DOHH2 (cell line): ENCODE measurements around the gene SLC25A27.
"Not testable (repeated sequence)": the region's sequence is repeated elsewhere in the genome, so short reads cannot be mapped to it uniquely, and the experiment has no call there.

Experiments
- H3F3A ChIP-seq: fragments of 200-600 bp; sonication (generic), shearing (Covaris generic); 2 replicates; pipeline ENCODE4 v1.6.0; 2016; ENCODE audit warnings: antibody characterized with exemption, mild to moderate bottlenecking; ENCODE audit not compliant: control insufficient read depth, insufficient read depth
- H3K27ac ChIP-seq: fragments of 200-600 bp; sonication (generic); 2 replicates; pipeline ENCODE4 v1.5.1; 2014; ENCODE audit warnings: low read depth, mild to moderate bottlenecking, low read length, moderate library complexity
- H3K27me3 ChIP-seq: fragments of 200-600 bp; sonication (generic); 2 replicates; pipeline ENCODE4 v1.6.1; 2014; ENCODE audit warnings: mild to moderate bottlenecking, low read length, mixed read lengths; ENCODE audit not compliant: control insufficient read depth
- H3K36me3 ChIP-seq: fragments of 200-600 bp; sonication (generic); 2 replicates; pipeline ENCODE4 v1.6.1; 2014; ENCODE audit warnings: mild to moderate bottlenecking, low read length, moderate library complexity, mixed read lengths; ENCODE audit not compliant: control insufficient read depth
- H3K4me1 ChIP-seq: fragments of 200-600 bp; sonication (generic); 2 replicates; pipeline ENCODE4 v1.6.1; 2014; ENCODE audit warnings: mild to moderate bottlenecking, low read length, mixed read lengths; ENCODE audit not compliant: control insufficient read depth
- H3K4me2 ChIP-seq: fragments of 200-600 bp; sonication (generic); 2 replicates; pipeline ENCODE4 v1.6.0; 2014; ENCODE audit warnings: mild to moderate bottlenecking, low read length, moderate library complexity
- H3K4me3 ChIP-seq: fragments of 200-600 bp; sonication (generic); 2 replicates; pipeline ENCODE4 v1.5.1; 2014; ENCODE audit warnings: mild to moderate bottlenecking, low read length, mixed read lengths
- H3K79me2 ChIP-seq: fragments of 200-600 bp; sonication (generic); 2 replicates; pipeline ENCODE4 v1.6.1; 2014; ENCODE audit warnings: mild to moderate bottlenecking, low read length, mixed read lengths; ENCODE audit not compliant: control insufficient read depth
- H3K9me2 ChIP-seq: fragments of 200-600 bp; sonication (generic); replicated peaks from 2 replicates; pipeline ENCODE4 v1.6.1; 2014; ENCODE audit warnings: mild to moderate bottlenecking, low read length, mixed read lengths; ENCODE audit not compliant: control insufficient read depth
- H3K9me3 ChIP-seq: fragments of 200-600 bp; sonication (generic); 2 replicates; pipeline ENCODE4 v1.6.1; 2014; ENCODE audit warnings: antibody characterized with exemption, low read length, mixed read lengths; ENCODE audit not compliant: control insufficient read depth, insufficient read depth
- H4K20me1 ChIP-seq: fragments of 200-600 bp; sonication (generic); 2 replicates; pipeline ENCODE4 v1.6.0; 2014; ENCODE audit warnings: low read depth, mild to moderate bottlenecking, antibody characterized with exemption, low read length, moderate library complexity; ENCODE audit not compliant: control insufficient read depth, insufficient read depth
- CTCF ChIP-seq: fragments of 200-600 bp; sonication (generic); IDR thresholded peaks from one replicate; pipeline ENCODE4 v1.5.1; 2014; ENCODE audit warnings: antibody characterized with exemption, mild to moderate bottlenecking, low read depth, low read length; ENCODE audit not compliant: poor library complexity, severe bottlenecking
- EZH2phosphoT487 ChIP-seq: fragments of 200-600 bp; sonication (generic); IDR thresholded peaks from 2 replicates; pipeline ENCODE4 v1.6.1; 2017; ENCODE audit warnings: borderline replicate concordance, mild to moderate bottlenecking, antibody characterized with exemption, low read length, moderate library complexity, mixed read lengths

The SLC25A27 gene

GRCh38 chr6:46642928-46643751 lies 9.6 kb upstream of the SLC25A27 start:
- no peak for TF ChIP-seq CTCF
- no peak for TF ChIP-seq EZH2phosphoT487
- no peaks in the 10 kb centered on the region for H3K9me2 ChIP-seq
- peak overlapping the region; percentile 45 for H3K4me3 ChIP-seq
- H3K36me3 ChIP-seq: peaks cover 28% of the 10 kb centered on the region
- no peaks in the 10 kb centered on the region for H3K27me3 ChIP-seq
- H4K20me1 ChIP-seq: no peaks in the 10 kb centered on the region
- H3F3A ChIP-seq: peaks cover 8% of the 10 kb centered on the region; the same call in 1 of the 2 replicates
- H3K27ac ChIP-seq: peak overlapping the region; percentile 64
- no peaks in the 10 kb centered on the region for H3K9me3 ChIP-seq
- H3K4me1 ChIP-seq: peaks cover 95% of the 10 kb centered on the region
- peak overlapping the region; percentile 50 for H3K4me2 ChIP-seq
- H3K79me2 ChIP-seq: peaks cover 72% of the 10 kb centered on the region

DNA sequence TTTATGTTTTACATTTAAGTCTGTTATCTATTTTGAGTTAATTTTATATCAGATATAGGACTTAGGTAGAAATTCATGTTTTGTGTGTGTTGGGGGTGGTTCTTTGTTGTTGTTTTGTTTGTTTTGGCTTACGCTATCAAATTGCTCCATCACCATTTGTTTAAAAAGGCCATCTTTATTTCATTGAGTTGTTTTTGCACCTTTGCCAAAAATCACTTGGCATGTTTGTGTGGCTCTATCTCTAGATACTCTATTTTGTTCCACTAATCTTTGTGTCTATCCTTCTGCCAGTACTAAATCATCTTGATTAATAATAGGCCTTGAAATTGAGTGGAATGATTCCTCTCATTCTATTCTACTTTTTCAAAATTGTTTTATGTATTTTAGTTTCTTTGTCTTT lies 7.5 kb upstream of the SLC25A27 start:
- no peak for TF ChIP-seq EZH2phosphoT487
- no peak for TF ChIP-seq CTCF

DNA sequence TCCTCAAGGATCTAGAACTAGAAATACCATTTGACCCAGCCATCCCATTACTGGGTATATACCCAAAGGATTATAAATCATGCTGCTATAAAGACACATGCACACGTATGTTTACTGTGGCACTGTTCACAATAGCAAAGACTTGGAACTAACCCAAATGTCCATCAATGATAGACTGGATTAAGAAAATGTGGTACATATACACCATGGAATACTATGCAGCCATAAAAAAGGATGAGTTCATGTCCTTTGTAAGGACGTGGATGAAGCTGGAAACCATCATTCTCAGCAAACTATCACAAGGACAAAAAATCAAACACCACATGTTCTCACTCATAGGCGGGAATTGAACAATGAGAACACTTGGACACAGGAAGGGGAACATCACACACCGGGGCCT lies 4.7 kb upstream of the SLC25A27 start:
- not testable (repeated sequence) for H3K4me3 ChIP-seq, H3K9me2 ChIP-seq, H3K27ac ChIP-seq, H3K27me3 ChIP-seq, H4K20me1 ChIP-seq, H3F3A ChIP-seq, H3K9me3 ChIP-seq, H3K4me2 ChIP-seq
- Histone ChIP-seq H3K4me1 (peaks cover 63% of the 10 kb centered on the region), H3K36me3 (peaks cover 43% of the 10 kb centered on the region), H3K79me2 (peaks cover 86% of the 10 kb centered on the region)

More for the DNA sequence above, 7.5 kb upstream of the SLC25A27 start:
- H3F3A ChIP-seq: peaks cover 11% of the 10 kb centered on the region
- H3K4me2 ChIP-seq: 0 out of 2 replicates have a peak overlapping the region, but pooled peaks have one; percentile 3
- peak overlapping the region; percentile 64; the same call in 1 of the 2 replicates for H3K27ac ChIP-seq
- H3K27me3 ChIP-seq: no peaks in the 10 kb centered on the region
- H3K36me3 ChIP-seq: peaks cover 44% of the 10 kb centered on the region
- peaks cover 74% of the 10 kb centered on the region for H3K79me2 ChIP-seq
- H3K4me1 ChIP-seq: peaks cover 89% of the 10 kb centered on the region
- no peaks in the 10 kb centered on the region for H4K20me1 ChIP-seq
- H3K4me3 ChIP-seq: no peak overlapping the region
- no peaks in the 10 kb centered on the region for H3K9me3 ChIP-seq
- H3K9me2 ChIP-seq: no peaks in the 10 kb centered on the region

- Histone ChIP-seq H3K36me3 (peaks cover 43% of the 10 kb centered on the region), H4K20me1 (no peaks in the 10 kb centered on the region), H3K9me2 (no peaks in the 10 kb centered on the region), H3K9me3 (no peaks in the 10 kb centered on the region), H3K4me3 (peak overlapping the region; percentile 79), H3F3A (peaks cover 4% of the 10 kb centered on the region), H3K4me1 (peaks cover 57% of the 10 kb centered on the region), H3K4me2 (peak overlapping the region; percentile 94), H3K27me3 (no peaks in the 10 kb centered on the region), H3K79me2 (peaks cover 91% of the 10 kb centered on the region), H3K27ac (peak overlapping the region; percentile 76)
- no peak for TF ChIP-seq EZH2phosphoT487
- no peak for TF ChIP-seq CTCF
Measured at GRCh38 chr6:46648869-46649492, 3.8 kb upstream of the SLC25A27 start.
